IMR-90 (cell line): ENCODE measurements around the gene STXBP6. TPM values are rescaled to one million over a fixed set of nuclear protein-coding genes. Genes with fewer than 3 reads are reported as not detected.
A peak's percentile ranks its signal among the peaks of the same experiment; 100 is the strongest.

Experiments used
- ATAC-seq: fragments of 200-7000 bp; cut with Tn5 transposase; 2 replicates; pipeline ENCODE4 v1.9.1; 2020; ENCODE audit warnings: low read depth, mild to moderate bottlenecking, moderate library complexity
- BruUV-seq: library from RNA; stranded (reverse); fragments of 400-500 nt; replicated peaks from 2 replicates; lab custom pipeline; 2021; lab: Mats Ljungman, UMichigan
- CTCF ChIA-PET: fragments of 300-600 bp; formaldehyde crosslinking; extraction: SDS; loops from one replicate; lab custom pipeline; 2021; ENCODE audit warnings: antibody characterized with exemption; lab: Yijun Ruan, JAX
- POLR2A ChIA-PET: fragments of 300-600 bp; sonication (Branson Sonifier 250); formaldehyde crosslinking; loops from one replicate; lab custom pipeline; 2022; ENCODE audit warnings: antibody characterized with exemption; ENCODE audit not compliant: unreplicated experiment; lab: Charles Lee
- DNase-seq: peaks from one replicate; pipeline ENCODE4 v3.0.0; 2013
- H2AFZ ChIP-seq: replicated peaks from 2 replicates; pipeline ENCODE3; 2013; ENCODE audit warnings: low read length, mild to moderate bottlenecking; ENCODE audit not compliant: poor library complexity
- H2AK5ac ChIP-seq: 2 replicates; pipeline ENCODE4 v1.6.1; 2013; ENCODE audit warnings: low read depth, low read length, inconsistent platforms
- H2AK9ac ChIP-seq: replicated peaks from 2 replicates; pipeline ENCODE3; 2013; ENCODE audit warnings: mild to moderate bottlenecking, low read depth, low read length, moderate library complexity; ENCODE audit not compliant: poor library complexity
- H2BK120ac ChIP-seq: 2 replicates; pipeline ENCODE4 v1.6.1; 2013; ENCODE audit warnings: low read depth, low read length, inconsistent platforms
- H2BK15ac ChIP-seq: 3 replicates; pipeline ENCODE4 v1.6.1; 2013; ENCODE audit warnings: low read depth, low read length, inconsistent platforms
- H2BK20ac ChIP-seq: 2 replicates; pipeline ENCODE4 v1.6.1; 2013; ENCODE audit warnings: low read depth, mild to moderate bottlenecking, inconsistent platforms, low read length, moderate library complexity
- H2BK5ac ChIP-seq: 2 replicates; pipeline ENCODE4 v1.6.1; 2013; ENCODE audit warnings: mild to moderate bottlenecking, low read depth, low read length, inconsistent platforms; ENCODE audit not compliant: poor library complexity, severe bottlenecking
- H3K14ac ChIP-seq: replicated peaks from 2 replicates; pipeline ENCODE4 v1.6.1; 2013; ENCODE audit warnings: low read depth, low read length, inconsistent platforms
- H3K18ac ChIP-seq: 2 replicates; pipeline ENCODE4 v1.6.1; 2013; ENCODE audit warnings: low read depth, low read length, control low read depth
- H3K23ac ChIP-seq: 2 replicates; pipeline ENCODE4 v1.6.1; 2013; ENCODE audit warnings: low read depth, low read length, inconsistent platforms
- H3K27ac ChIP-seq: 2 replicates; pipeline ENCODE4 v1.5.1; 2013; ENCODE audit warnings: mild to moderate bottlenecking, control low read depth, low read length; ENCODE audit not compliant: insufficient read depth
- H3K27me3 ChIP-seq: 2 replicates; pipeline ENCODE4 v1.6.1; 2013; ENCODE audit warnings: low read length; ENCODE audit not compliant: control insufficient read depth, insufficient read depth
- H3K36me3 ChIP-seq: 2 replicates; pipeline ENCODE4 v1.6.1; 2013; ENCODE audit warnings: low read length, mixed read lengths; ENCODE audit not compliant: control insufficient read depth, insufficient read depth
- H3K4ac ChIP-seq: 2 replicates; pipeline ENCODE4 v1.6.1; 2013; ENCODE audit warnings: low read depth, low read length, inconsistent platforms
- H3K4me1 ChIP-seq: 2 replicates; pipeline ENCODE4 v1.6.1; 2013; ENCODE audit warnings: low read length, mixed read lengths; ENCODE audit not compliant: control insufficient read depth, insufficient read depth
- H3K4me2 ChIP-seq: 2 replicates; pipeline ENCODE4 v1.6.1; 2013; ENCODE audit warnings: low read depth, mild to moderate bottlenecking, control low read depth, low read length, moderate library complexity
- H3K4me3 ChIP-seq: 2 replicates; pipeline ENCODE4 v1.5.1; 2013; ENCODE audit warnings: low read depth, mild to moderate bottlenecking, control low read depth, low read length, moderate library complexity; ENCODE audit not compliant: insufficient read depth
- H3K56ac ChIP-seq: 2 replicates; pipeline ENCODE4 v1.6.1; 2013; ENCODE audit warnings: low read length, inconsistent platforms; ENCODE audit not compliant: insufficient read depth; ENCODE audit errors: extremely low read depth
- H3K79me1 ChIP-seq, 2 experiments: 2 replicates each; pipeline ENCODE4 v1.6.1; 2013; ENCODE audit warnings: low read length in 2 of 2, inconsistent platforms in 1 of 2, low read depth in 1 of 2
- H3K9ac ChIP-seq: 2 replicates; pipeline ENCODE4 v1.6.1; 2013; ENCODE audit warnings: low read depth, low read length, control low read depth
- H3K9me1 ChIP-seq: 2 replicates; pipeline ENCODE4 v1.6.1; 2013; ENCODE audit warnings: low read length, inconsistent platforms; ENCODE audit not compliant: insufficient read depth
- H3K9me3 ChIP-seq: 2 replicates; pipeline ENCODE4 v1.6.1; 2013; ENCODE audit warnings: low read length; ENCODE audit not compliant: control insufficient read depth, insufficient read depth
- H4K20me1 ChIP-seq: 2 replicates; pipeline ENCODE4 v1.6.1; 2013; ENCODE audit warnings: low read length, inconsistent platforms; ENCODE audit not compliant: insufficient read depth
- H4K5ac ChIP-seq: 2 replicates; pipeline ENCODE4 v1.6.1; 2013; ENCODE audit warnings: mild to moderate bottlenecking, low read depth, low read length, control low read depth
- H4K8ac ChIP-seq, 2 experiments: 2 replicates each; pipeline ENCODE4 v1.6.1; 2013; ENCODE audit warnings: low read depth in 2 of 2, low read length in 2 of 2, control low read depth in 1 of 2, inconsistent platforms in 1 of 2
- H4K91ac ChIP-seq: 2 replicates; pipeline ENCODE4 v1.6.1; 2013; ENCODE audit warnings: low read depth, low read length, inconsistent platforms; ENCODE audit not compliant: insufficient read depth
- FOS ChIP-seq: fragments of 150-350 bp; IDR thresholded peaks from 2 replicates; pipeline ENCODE4 v1.6.1; 2016; ENCODE audit warnings: low read depth, low read length
- MAFK ChIP-seq: IDR thresholded peaks from 2 replicates; pipeline ENCODE4 v1.6.1; 2012; ENCODE audit warnings: low read depth, low read length, improper control_type of control experiment
- MAZ ChIP-seq: IDR thresholded peaks from 2 replicates; pipeline ENCODE4 v1.6.1; 2012; ENCODE audit warnings: low read depth, mild to moderate bottlenecking, low read length, improper control_type of control experiment, moderate library complexity, borderline replicate concordance
- POLR2A ChIP-seq: IDR thresholded peaks from 2 replicates; pipeline ENCODE4 v1.6.1; 2012; ENCODE audit warnings: mild to moderate bottlenecking, low read depth, low read length
- RFX5 ChIP-seq: IDR thresholded peaks from 2 replicates; pipeline ENCODE4 v1.8.0; 2012; ENCODE audit warnings: low read depth, mild to moderate bottlenecking, low read length, moderate library complexity
- SMC3 ChIP-seq: fragments of 150-350 bp; IDR thresholded peaks from 2 replicates; pipeline ENCODE4 v1.6.1; 2016; ENCODE audit warnings: low read depth, mild to moderate bottlenecking, antibody characterized with exemption, low read length, moderate library complexity
- WGBS, 2 experiments: methylation state at CpG; one replicate each; pipeline versions ENCODE4 v1.1.5 to v1.1.7; 2013; ENCODE audit warnings: missing lambda C conversion rate in 2 of 2; ENCODE audit not compliant: insufficient read length in 1 of 2; ENCODE audit errors: extremely low coverage in 2 of 2; 5-methylcytosine and 5-hydroxymethylcytosine counted together
- dilution Hi-C: fragments of 300-500 bp; cut with HindIII; formaldehyde crosslinking; loops from one replicate; pipeline ENCODE4 v1.14.3; 2018; ENCODE audit warnings: low sequenced_read_pairs; ENCODE audit not compliant: unreplicated experiment
- in situ Hi-C: fragments of 300-500 bp; cut with MboI; formaldehyde crosslinking; loops from 3 replicates; pipeline ENCODE4 v1.14.3; 2019; ENCODE audit warnings: low sequenced_read_pairs, inconsistent platforms, mixed read lengths
- intact Hi-C: fragments of 100-400 bp; cut with micrococcal nuclease; formaldehyde crosslinking; loops from 2 replicates; pipeline ENCODE4 v1.10.0; 2022
- polyA plus RNA-seq, 3 experiments: library from polyadenylated mRNA; depleted of rRNA; stranded (reverse); fragments of >200 nt; gene quantifications; 2 replicates each; pipeline ENCODE4 v1.2.3, GENCODE V29; 2012; ENCODE audit warnings: low replicate concordance in 1 of 3
- total RNA-seq: library from RNA; depleted of rRNA; stranded (reverse); fragments of >200 nt; gene quantifications from 2 replicates; pipeline ENCODE4 v1.2.3, GENCODE V29; 2012

Gene STXBP6
- total and polyA plus RNA-seq, 2 of the 4 experiments (the other 2 are of a cell fraction), result 14.2 to 14.3 TPM

GRCh38 chr14:25007832-25008231 is 42.1 kb downstream of the STXBP6 start:
- ChIA-PET CTCF (no interaction called here), POLR2A (no interaction called here)
- H3K14ac ChIP-seq, result no peak overlapping the region
- in situ Hi-C loops (no loop called here), intact Hi-C loops (loop anchor here (1.0 to 5.0 kb wide), 2 partner anchors 26 to 91 kb away; no protein-coding TSS in a partner anchor), dilution Hi-C loops (no loop called here)
- TF ChIP-seq RFX5, result no peak
- no peak for TF ChIP-seq MAZ
- TF ChIP-seq POLR2A, result no peak
- TF ChIP-seq MAFK, result no peak
- no peak for TF ChIP-seq SMC3
- TF ChIP-seq FOS, result no peak
- H4K5ac ChIP-seq, result no peak overlapping the region
- no peak overlapping the region for H3K4me3 ChIP-seq
- peak overlapping the region; percentile 78; the same call in 1 of the 2 replicates for H2AK5ac ChIP-seq
- H3K4ac ChIP-seq, result peak overlapping the region; percentile 79
- peak overlapping the region; percentile 36; the same call in 1 of the 2 replicates for H2BK20ac ChIP-seq
- H3K9me3 ChIP-seq, result no peaks in the 10 kb centered on the region
- H2AK9ac ChIP-seq, result no peak overlapping the region
- H3K23ac ChIP-seq, result 0 out of 2 replicates have a peak overlapping the region, but pooled peaks have one; percentile 7
- H3K56ac ChIP-seq, result no peak overlapping the region; the same call in 1 of the 2 replicates
- H3K27ac ChIP-seq, result no peak overlapping the region
- no peaks in the 10 kb centered on the region for H3K36me3 ChIP-seq
- H2BK15ac ChIP-seq, result peak overlapping the region; percentile 59; the same call in 1 of the 3 replicates
- no CpG with 5 or more reads among the region's 1 CpG for WGBS, 2 experiments
- H3K4me2 ChIP-seq, result no peak overlapping the region
- ATAC-seq, result no peak
- H3K9ac ChIP-seq, result no peak overlapping the region
- peaks cover 0 to 8% of the 10 kb centered on the region in 2 experiments; a peak in 1 of 4 replicates for H3K79me1 ChIP-seq
- H2AFZ ChIP-seq, result no peak overlapping the region
- peak overlapping the region; percentile 73 for H2BK120ac ChIP-seq
- peaks cover 16% of the 10 kb centered on the region for H3K4me1 ChIP-seq
- no peaks in the 10 kb centered on the region for H4K20me1 ChIP-seq
- H2BK5ac ChIP-seq, result peak overlapping the region; percentile 18
- no TSS peak for BruUV-seq
- H3K9me1 ChIP-seq, result peaks cover 5% of the 10 kb centered on the region; the same call in 1 of the 2 replicates
- no peak overlapping the region for H3K18ac ChIP-seq
- peak overlapping the region; percentile 55; the same call in 1 of the 2 replicates for H4K91ac ChIP-seq
- DNase-seq, result no peak
- peak overlapping the region in 1 of 2 experiments; percentile 22; a peak in 1 of 4 replicates for H4K8ac ChIP-seq
- H3K27me3 ChIP-seq, result no peaks in the 10 kb centered on the region
